HG03520 (cell line): Measurements from ENCODE around the gene ANXA2.
"Not testable (repeated sequence)": the region's sequence is repeated elsewhere in the genome, so short reads cannot be mapped to it uniquely, and the experiment has no call there.

Source experiments
- ATAC-seq: cut with Tn5 transposase; IDR thresholded peaks from one replicate; pipeline ENCODE4 v1.9.1; 2021; ENCODE audit warnings: mild to moderate bottlenecking, moderate library complexity; ENCODE audit not compliant: unreplicated experiment

Gene ANXA2

DNA sequence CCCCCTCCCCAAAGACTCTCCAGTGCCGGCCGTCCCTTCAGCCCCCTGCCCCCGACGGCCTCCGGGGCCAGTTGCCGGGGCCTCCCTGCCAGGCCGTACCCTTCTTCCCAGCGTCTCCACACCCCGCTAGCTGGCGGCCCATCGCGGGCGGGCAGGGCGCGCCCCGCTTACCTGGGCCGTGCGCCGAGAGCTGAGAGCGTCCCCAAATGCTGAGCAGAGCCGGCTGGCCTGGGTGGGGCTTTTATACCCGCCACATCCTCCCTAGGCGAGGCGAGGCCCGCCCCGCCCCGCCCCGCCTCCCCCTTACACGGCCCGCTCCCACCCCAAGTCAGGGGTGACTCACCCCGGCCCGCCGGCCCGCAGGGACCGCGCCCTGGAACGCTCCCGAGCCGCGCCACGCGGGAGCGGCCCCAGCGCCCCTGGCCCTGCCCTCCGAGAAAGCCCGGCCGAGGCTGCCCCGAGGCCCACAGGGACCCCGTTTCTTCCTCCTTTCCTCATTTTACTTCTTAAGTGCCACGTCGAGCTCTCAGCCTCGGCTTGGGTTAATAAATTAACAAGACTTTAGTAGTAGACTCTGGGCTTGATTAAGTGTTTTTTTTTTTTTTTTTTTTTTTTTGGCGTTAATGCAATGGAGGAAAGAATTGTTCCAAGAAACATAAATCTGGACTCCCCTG, at the start of gene ANXA2:
Gene ANXA2, minus strand, starts transcription at position 215 of the 674 bp plus-strand sequence. CDS start 11,911 bp downstream, outside the sequence.
- peak; percentile 64 for ATAC-seq

DNA sequence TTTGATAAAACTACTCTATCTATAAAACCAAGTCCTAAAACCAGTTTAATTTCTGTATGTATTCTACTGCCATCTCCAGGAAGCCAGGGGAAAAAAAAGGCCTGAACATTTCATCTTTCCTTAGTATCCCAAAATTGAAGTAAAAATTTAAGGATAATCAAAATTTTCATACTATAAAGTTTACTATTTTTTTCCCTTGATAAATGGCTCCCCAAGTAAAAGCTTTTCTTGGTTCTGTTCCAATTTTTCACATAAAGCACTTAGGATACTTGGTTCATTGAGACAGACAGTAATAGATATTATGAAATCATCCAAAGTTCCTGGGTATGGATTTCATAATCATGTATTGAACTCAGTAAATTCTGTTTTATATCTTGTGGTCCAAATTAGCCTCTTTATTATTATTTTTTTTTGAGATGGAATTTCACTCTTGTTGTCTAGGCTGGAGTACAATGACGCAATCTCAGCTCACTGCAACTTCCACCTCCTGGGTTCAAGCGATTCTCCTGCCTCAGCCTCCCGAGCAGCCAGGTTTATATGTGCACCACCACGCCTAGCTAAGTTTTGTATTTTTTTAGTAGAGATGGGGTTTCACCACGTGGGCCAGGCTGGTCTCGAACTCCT, 46.6 kb upstream of the ANXA2 start:
- no peak for ATAC-seq

DNA sequence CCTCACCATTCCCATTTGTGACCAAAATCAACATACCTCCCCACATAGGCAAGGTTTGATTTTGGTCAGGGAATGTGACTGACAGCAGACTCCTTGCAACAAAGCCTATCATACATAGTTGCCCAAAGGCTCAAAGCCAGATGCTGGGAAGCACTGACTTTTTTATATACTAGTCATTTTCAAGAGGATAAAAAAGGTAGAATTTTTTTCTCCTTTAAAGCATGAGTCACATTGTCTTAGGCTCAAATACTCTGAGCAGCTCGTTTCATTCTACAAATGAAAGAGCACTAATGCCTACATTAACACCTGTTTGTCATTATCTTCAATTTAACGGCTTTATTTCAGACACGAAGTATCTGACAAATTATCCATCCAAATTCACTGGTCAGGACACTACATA, 45.0 kb upstream of the ANXA2 start:
- ATAC-seq = no peak

DNA sequence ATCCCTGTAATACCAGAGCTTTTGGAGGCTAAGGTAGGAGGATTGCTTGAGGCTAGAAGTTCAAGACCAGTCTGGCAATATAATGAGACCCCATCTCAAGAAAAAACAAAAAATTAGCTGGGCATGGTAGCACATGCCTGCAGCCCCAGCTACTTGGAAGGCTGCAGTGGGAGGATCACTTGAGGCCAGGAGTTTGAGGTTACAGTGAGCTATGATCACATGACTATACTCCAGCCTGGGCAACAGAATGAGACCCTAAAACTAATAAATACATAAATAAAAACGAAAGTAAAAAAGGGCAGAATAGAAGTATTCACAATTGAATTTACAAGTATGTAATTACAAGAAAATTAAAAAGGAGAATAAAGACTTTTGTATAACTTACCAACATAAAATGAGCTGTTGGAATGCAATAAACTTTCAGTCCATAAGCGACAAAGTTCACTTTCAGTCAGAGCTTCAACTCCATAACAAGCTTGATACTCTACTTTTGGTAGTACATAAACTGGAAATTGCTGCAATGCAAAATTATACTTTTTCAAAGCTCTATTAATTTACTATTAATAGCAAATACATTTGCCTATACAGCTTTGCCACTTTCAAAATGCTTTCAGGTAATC, 44.4 kb upstream of the ANXA2 start:
- ATAC-seq = no peak

DNA sequence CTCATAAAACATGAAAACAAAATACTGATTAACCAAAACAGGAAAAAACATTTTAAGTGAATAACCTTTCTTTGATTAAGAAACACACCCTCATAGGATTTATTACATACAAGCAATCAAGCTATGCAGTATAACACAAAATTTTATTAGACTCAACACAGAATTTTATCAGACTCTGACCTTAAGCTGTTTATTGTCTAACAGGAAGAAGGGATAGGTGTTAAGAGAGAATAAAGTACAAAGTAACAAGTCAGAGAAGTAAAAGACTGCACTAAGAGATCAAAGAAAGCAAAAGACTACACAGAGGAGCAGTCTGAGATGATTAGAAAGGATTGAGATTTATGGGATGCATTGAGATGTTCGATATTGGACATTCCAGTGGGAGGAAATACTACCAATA, 43.5 kb upstream of the ANXA2 start:
- ATAC-seq = no peak

DNA sequence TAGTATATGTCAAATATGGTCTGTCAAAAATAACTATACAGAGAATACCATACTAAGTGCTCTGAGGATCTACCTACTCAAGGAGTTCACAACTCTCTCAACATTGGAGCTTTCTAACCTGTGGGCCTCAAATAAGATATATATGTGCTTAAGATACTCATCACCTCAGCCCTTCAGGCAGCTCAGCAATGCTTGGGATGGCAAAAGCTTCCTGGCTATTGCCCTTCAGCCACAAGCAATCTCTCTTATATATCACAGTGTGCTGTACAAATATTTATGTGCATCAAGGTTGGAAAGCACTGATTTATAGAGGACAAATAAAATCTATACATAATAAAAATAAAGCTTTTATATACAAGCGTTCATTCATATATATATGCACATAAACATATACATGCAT, 40.9 kb upstream of the ANXA2 start:
- no peak for ATAC-seq

DNA sequence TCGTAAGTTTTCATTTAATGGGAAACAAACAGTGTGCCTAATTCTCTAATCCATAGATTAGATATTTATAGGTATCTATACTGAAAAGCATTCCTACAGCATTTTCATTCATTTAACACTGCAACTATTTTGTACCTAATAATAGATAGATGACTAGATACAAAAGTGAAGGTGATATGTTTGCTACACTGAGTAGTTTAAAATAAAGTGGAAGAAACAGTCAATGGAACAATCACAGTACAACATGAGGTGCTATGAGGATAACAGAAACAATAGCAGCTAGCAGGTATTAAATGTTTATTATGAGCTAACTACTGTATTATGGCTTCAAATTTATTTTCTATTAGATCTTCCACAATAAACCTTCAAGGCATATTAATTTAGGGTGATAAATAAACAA, 31.1 kb upstream of the ANXA2 start:
- no peak for ATAC-seq

DNA sequence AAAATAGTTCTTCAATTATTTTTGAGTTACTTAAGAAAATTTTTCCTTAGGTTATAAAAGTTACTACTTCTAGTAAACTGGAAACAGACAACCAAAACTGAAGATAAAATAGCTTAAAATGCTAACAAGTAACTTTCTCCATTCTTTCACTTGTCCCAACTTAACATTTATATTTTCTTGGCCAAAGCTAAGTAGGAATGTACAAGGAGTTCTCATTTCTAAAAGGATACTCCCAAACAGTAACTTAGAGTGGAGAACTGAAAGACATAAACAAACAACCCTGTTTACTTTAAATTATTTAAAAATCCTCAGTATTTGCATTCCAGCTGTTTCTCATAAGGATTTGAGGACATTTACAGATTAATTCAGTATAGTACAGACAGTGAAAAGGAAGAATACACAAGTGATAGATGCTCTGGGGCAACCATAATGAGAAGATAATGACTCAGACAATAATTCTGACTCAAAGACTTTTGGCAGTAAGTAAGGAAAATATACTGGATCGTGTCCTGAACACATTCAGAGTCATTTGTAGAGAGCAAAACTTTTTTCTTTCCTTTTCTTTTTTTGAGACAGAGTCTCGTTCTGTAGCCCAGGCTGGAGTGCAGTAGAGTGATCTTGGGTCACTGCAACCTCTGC, 29.2 kb upstream of the ANXA2 start:
- ATAC-seq = no peak

DNA sequence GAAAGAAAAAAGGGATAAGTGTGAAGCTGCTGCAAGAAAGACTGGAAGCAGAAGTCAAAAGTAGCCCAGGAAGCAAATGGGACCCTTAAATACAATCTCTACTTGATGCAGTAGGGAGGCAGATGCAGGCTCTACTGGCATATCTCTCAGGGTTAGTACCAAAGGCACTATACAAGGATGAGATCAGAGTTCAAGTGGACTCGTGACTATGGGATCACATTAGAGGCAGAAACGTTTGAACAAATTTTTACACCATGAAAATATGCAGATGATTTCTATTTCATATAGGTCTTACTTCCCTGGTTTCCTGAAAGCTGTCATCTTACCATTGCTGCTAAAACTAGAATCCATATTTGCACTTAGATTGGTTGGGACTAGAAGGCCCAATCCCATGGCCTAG, 27.7 kb upstream of the ANXA2 start:
- no peak for ATAC-seq

DNA sequence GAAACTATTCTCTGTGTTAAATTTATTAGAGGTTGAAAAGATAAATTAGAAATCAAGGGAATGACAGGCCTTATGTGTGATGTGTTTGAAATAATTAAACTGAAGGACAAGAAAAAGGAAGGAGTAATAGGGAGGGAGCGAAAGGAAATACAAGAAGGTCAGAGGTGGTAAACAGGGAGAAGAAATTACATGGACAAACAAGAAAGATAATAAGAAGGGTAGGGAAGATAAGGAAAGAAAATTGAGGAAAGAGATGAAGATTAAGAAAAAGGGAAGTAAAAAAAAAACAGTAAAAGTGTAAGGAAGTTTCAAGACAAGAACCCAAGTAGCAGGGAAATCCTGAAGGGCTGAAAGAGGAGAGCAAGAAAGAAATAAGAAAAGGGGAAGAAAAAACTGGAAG, 26.2 kb upstream of the ANXA2 start:
- no peak for ATAC-seq

DNA sequence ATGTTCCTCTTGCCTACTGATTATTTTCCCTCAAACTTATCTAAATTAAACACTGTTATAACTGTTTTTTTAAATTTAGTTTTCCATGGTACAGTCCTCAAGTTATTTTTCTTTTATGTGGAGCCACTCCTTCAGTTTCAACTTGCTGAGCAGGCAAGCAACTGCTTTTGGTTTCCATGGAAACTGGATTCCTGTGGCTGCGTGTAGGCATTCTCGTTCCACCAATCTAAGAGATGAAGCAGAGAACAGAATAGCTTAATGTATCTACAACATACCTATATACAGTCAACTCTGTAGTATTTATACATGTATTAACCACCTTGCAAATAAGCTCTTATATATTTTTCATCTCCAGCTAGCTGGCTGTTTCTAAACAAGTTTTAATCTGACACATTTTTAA, 25.8 kb upstream of the ANXA2 start:
- ATAC-seq = no peak

DNA sequence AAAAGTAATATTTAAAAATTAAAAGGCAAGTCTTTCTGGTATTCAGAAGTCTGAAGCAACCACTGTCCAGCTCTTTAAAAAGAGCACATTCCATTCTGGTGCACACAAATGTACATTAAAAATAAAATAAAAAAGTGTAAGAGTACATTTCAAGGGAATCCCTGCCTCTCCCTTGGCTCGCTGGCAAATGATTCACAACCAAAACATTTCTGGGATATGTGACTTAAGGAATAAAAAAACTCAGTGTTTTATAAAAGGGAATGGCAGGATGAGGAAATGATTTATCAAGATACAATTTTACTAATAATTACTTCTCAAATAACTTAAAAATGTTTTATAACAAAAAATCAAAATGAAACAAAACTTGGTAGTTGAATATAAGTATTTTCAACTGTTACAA, 23.8 kb upstream of the ANXA2 start:
- ATAC-seq = no peak

DNA sequence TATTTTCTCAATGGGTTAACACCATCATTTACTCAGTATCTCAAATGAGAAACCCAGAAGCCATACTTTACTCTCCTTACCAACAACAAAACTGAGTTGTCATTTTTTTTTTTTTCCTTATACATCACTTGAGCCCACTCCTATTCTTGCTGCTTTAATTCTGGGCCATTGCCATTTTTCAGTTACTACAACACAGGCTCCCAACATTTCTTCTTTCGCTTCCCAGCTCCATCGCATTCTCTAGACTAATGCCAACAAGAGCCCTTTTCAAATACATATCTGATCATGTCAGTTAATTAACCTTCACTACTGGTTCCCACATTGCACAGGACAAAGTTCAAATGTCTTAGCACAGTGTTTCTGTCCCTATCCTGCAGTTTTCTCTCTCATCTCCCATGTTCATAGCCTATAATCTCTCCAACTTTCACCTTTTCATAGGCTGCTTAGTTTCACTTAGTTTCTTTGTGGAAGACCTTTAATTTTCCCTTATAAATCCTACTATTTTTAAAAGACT, 22.5 kb upstream of the ANXA2 start:
- ATAC-seq = no peak

DNA sequence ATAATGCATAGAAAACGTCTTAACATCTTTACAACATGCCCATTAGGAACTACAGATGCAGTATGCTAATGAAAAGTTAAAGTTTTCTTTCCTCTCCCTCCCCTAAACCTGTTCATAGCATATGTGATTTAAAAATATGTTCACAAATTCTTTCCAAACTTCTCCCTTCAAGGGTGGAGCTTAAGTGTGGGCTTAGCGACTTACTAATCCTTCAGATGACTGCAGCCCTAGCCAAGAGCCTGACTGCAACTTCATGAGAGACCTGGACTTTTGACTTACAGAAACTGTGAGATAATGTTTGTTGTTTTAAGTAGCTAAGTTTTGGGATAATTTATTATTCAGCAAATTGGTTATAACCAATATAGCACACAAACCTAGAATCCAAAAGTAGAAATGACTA, 22.0 kb upstream of the ANXA2 start:
- no peak for ATAC-seq

DNA sequence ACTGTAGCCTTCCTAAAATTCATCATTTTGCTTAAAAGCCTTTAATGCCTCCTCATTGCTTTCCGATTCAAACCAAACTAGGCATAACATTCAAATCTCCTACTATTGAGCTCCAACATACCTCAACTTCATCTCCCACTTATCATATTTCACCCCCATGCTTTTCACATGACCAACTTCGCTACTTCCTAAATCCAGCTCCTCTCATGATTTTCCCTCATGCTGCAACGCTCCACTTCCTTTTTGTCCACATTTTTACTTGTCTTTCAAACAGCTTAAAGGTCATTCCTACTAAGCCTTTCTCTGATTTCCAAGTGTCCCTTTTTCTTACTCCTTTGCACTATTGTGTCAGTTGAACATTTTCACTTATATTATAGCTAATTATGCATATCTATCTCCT, 20.3 kb upstream of the ANXA2 start:
- no peak for ATAC-seq

DNA sequence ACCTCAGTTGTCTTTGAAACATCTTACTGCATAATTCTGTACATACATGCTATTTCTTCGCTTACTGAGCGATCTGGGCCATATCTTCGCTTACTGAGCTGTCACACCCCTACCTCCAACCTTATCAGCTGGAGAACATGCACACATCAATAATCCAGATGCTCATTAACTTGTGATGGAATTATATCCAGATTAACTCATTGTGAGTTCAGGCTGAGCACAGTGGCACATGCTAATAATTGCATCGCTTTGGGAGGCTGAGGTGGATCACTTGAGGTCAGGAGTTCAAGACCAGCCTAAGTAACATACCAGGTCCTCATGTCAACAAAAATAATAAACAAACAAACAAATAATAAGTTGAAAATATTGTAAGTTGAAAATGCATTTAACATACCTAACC, 19.3 kb upstream of the ANXA2 start:
- ATAC-seq = no peak

DNA sequence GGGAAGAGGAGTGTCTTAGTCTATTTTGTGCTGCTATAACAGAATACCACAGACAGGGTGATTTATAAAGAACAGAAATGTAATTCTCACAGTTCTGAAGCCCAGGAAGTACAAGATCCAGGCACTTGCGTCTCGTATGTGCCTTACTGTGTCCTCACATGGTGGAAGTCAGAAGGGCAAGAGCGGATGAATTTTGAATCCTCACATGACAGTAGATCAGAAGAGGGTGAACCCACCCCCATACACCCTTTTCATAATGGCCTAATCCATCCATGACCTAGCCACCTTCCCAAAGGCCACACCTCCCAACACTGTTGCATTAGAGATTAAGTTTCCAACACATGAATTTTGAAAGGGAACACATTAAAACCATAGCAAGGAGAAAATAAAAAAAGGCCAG, 18.7 kb upstream of the ANXA2 start:
- no peak for ATAC-seq

DNA sequence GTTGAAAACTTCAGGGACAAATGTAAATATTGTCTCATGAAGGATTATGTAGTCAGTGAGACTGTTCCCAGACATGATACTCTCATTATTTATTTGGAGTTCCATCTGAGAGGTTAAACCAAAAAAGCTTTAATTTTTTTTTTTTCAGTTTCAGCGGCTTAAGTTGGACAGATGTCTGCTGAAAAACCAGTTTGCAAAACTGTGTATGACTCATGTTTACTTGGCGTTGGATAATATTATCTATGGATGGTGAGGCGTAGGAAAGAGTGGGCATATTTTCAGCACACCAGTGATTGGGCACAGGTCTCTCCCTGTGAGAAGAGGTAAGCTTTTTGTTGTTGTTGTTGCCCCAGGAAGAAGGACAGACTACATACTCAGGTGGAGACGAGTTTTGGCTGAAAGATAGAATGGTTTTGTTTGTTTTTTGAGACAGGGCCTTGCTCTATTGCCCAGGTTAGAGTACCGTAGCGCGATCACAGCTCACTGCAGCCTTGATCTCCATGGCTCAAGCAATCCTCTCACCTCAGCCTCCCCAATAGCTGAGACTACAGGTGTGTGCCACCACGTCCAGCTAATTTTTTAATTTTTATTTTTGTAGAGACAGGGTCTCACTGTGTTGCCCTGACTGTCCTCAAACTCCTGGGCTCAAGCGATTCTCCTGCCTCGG, 16.4 kb upstream of the ANXA2 start:
- no peak for ATAC-seq

DNA sequence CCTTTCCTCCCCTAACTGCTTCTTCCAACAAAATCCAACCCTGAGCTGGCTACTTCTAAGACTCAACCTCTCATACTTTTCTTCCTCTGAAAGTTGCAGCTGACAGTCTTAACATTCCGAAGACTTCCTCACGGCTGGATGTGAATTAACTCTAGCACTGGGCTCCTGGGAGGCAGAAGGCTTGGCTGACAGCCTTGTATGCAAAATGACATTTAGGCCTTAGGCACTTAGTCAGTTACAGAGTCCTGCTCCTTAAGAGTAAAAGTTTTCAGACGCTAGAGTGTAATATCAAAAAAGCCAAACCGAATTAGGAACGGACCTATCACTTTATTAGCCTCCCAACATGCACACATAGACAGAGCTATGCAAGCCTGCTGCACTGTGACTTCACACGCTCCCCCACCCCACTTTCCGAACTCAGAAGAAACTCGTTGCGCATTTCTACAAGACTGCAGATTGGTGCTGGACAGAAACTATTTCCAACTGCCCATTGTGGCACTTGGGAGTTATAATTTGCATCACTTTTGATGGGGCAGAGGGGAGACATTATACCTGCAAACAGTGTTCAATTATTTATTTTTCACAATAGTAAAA, 15.5 kb upstream of the ANXA2 start:
- ATAC-seq = no peak

DNA sequence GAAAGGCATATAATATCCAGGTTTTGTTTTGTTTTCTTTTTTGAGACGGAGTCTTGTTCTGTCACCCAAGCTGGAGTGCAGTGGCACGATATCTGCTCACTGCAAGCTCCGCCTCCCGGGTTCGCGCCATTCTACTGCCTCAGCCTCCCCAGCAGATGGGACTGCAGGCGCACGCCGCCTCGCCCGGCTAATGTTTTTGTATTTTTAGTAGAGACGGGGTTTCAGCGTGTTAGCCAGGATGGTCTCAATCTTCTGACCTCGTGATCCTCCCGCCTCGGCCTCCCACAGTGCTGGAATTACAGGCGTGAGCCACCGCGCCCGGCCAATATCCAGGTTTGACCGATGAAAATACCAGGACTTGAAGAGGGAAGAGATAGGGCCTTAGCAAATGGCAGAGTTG, 15.0 kb upstream of the ANXA2 start:
- ATAC-seq = not testable (repeated sequence)
